OCI-LY3 (cell line): ENCODE results near the gene ZNF514.

Experiments used
- CTCF ChIP-seq: fragments of 200-600, 300-600 bp; sonication (generic); IDR thresholded peaks from 2 replicates; pipeline ENCODE4 v1.5.1; 2014; ENCODE audit warnings: antibody characterized with exemption, low read length, low read depth
- EZH2phosphoT487 ChIP-seq: fragments of 200-600 bp; shearing (Covaris generic); IDR thresholded peaks from 2 replicates; pipeline ENCODE4 v1.6.1; 2018; ENCODE audit warnings: antibody characterized with exemption, mixed run types, low read depth

GRCh38 chr2:95158441-95158840 lies 1.2 kb downstream of the ZNF514 start:
- no peak for TF ChIP-seq CTCF
- no peak for TF ChIP-seq EZH2phosphoT487
